Hematopoietic multipotent progenitor cell (in vitro differentiated cells): ENCODE data around the gene UGCG. TPM values are rescaled to one million over a fixed set of nuclear protein-coding genes. Genes with fewer than 3 reads are reported as not detected.
A peak's percentile ranks its signal among the peaks of the same experiment; 100 is the strongest.
"Not testable (repeated sequence)": the region's sequence is repeated elsewhere in the genome, so short reads cannot be mapped to it uniquely, and the experiment has no call there.

Source experiments
- DNase-seq, 3 donors: peaks; one replicate each; pipeline ENCODE4 v3.0.0-alpha.2; 2011 to 2015; ENCODE audit warnings: low read depth in 2 of 3, low spot score in 2 of 3
- total RNA-seq: library from RNA; depleted of rRNA; stranded (reverse); fragments of >200 nt; gene quantifications from one replicate; pipeline ENCODE4 v1.2.3, GENCODE V29; 2012

UGCG gene
- total RNA-seq, 1 donor, result 3.0 TPM

GRCh38 chr9:111917201-111917600, 20.6 kb downstream of the UGCG start:
- no peak for DNase-seq

DNA sequence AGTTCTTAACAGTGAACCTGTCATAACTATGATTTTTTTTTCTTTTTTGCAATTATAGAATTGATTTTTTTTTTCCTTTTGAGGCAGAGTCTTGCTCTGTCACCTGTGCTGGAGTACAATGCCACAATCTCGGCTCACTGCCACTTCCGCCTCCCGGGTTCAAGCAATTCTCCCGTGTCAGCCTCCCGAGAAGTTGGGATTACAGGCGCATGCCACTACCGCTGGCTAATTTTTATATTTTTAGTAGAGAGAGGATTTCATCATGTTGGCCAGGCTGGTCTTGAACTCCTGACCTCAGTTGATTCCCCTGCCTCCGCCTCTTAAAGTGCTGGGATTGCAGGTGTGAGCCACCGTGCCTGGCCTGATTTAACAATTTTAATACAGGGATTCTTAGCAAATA, 21.4 kb downstream of the UGCG start:
- no peak for DNase-seq

DNA sequence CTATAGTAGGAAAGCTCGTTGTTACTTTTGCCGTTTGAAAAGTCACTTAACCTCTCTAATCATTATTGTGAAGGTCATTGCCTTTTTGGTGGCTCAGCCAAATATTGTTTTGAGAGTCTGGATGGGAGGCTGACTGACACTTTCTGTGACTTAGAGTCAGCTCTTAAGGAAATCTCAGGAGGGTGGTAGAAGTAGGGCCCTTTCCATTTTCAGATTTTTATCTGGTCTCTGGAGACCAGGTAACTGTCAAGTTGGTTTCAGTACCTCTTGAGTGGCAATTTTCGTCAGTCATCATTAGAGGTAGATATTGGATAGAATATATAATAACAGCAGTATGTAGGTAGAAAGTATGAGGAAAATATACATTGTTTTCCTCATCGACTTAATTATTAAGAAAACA, 23.3 kb downstream of the UGCG start:
- no peak for DNase-seq

GRCh38 chr9:111920531-111920930, 23.9 kb downstream of the UGCG start:
- no peak for DNase-seq

DNA sequence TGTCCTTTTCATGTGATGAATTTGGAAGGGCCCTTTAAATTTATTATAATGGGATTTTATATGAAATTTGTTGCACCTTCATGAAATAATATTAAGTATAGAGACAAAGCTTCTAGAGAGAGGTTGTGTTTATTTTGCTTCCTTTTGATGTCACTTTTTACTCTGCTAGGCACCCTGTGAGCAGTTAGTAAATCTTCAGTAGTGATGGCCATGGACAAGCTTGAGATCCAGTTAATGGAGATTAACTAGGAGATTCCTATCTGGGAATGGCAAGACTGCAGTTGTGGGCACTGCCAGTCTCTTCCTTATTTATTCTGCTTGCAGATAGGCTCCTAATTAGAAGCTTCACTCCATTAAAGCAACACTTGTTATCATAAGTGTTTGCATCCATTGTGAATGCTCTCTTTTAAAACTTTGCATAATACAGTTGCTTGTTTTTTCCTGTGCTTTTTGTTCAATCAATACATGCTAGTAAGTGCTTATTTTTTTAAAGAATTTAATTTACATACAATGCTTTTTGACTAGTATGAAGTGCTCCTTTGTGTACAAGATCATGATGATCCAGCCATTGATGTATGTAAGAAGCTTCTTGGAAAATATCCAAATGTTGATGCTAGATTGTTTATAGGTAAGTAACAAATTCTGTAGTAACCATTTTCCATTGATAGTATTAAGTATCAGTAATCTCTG, 25.9 kb downstream of the UGCG start:
- DNase-seq, result no peak

- no peak for DNase-seq
Measured at GRCh38 chr9:111924281-111924680, 27.7 kb downstream of the UGCG start.

DNA sequence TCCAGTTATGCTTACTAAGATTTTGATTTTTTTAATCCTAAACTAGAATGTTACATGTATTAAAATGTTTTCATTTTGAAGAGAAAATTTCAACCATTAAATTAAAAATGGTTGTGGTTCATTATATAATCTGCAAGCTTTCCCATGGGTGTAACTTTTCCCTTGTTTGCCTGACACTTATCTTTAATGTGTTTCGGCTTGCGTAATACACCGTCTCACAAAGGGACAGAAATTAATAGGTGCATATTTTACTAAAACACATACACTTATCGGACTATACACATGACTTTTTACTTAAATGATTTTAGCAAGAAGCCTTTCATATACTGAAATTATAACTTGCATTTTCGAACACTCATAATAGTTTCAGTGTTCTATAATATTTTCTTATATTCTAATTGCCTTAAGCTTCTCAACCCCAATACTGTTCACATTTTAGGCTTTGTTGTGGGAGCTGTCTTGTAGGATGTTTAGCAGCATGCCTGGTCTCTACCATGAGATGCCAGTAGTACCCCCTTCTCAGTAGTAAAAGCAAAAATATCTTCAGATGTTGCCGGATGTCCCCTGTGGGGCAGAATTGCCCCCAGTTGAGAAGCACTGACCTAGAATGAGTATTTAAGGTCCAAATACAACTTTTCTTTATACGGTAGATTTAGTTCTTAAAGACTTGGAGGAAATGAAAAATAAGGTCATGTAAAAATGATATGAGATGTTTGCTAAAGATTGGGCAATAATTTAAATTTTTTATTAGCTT, 28.6 kb downstream of the UGCG start:
- DNase-seq, result no peak

- DNase-seq, result no peak
Measured at GRCh38 chr9:111925784-111926183, 29.2 kb downstream of the UGCG start.

DNA sequence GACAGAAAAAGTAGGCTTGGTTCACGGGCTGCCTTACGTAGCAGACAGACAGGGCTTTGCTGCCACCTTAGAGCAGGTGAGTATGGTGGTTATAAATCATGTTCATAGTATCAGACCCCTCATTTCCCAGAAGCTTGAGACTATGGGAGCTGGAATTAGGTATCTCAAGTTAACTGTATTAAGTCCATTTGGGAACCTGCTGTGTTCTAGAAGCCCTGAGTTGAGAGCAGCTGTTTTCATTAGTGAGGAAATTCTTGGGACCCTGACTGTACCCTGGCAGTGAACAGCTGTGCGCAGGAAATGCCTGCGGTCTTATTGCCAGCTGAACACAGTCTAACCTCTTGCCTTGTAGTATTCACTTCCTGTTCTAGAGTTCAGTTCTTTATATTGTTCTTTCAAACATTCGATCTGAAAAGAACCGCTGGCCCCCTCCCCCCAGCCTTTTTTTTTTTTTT, 29.8 kb downstream of the UGCG start:
- DNase-seq, result peak; percentile 41 to 89 (median 67)

- DNase-seq, result no peak
Measured at GRCh38 chr9:111928359-111928720, 31.7 kb downstream of the UGCG start.

DNA sequence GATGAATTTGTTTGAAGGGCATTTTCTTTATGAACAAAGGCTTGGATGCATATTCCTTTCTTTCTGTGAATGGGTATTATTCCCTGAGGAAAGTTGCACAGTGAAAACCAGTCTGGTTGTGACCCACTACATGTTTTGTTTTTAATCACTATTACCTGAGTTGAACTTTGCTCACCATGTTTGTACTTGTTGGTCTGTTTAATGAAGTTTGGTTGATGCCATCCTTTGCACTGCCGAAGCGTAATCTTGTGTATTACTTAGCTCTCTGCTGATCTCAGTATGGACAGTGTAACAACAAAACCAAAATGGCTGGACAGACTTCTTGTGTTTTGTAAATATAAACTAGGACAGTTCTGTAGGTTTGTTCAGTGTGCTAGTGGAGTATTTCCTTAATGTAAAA, 38.1 kb downstream of the UGCG start:
- DNase-seq, result no peak

DNA sequence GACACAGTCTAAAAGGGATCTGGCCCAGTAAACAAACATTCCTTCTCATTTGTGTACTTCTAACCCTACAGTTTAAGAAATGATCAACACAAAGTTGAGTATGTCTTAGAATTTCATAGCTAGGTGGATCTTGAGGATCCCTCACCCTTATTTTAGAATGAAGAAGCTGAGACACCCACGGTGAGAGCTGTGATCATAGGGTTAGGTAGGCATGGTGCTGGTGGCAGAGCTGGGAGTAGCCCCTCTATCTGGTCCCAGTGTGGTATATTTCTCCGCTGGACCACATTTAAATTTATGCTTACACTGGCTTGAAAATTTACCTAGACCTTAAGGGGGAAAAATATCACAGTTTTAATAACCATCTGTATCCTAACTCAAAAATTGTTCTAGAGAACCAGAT, 39.8 kb downstream of the UGCG start:
- no peak for DNase-seq

- no peak for DNase-seq
Measured at GRCh38 chr9:111937301-111937700, 40.7 kb downstream of the UGCG start.

DNA sequence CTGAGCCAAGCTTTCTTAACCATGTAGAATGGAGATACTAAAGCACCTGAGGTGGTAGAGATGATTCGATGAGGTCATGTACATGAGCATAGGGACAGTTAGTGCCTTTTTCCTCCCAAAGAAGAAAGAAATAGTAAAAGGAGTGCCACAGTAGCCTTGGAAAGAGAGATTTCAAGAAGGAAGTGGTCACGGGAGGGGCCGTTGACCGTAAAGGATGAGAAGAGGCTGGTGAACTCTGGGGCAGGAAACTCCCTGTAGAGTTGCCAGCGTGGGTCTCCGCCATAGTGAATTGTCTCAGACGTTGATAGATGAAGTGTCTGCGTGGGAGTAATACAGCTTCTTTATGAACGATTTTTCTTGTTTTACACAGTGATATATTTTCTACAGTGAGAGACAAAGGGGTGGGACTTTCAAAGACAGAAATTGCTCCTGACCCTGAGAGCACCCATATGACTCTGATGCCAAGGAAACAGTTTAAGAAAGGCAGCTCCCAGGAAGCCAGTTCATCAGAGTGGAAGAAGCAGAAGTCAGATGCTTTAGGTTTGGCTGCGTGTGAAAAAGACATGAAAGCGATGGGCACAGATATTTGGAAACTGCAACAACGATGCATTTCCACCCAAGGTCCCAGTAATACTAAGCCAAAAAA, 41.3 kb downstream of the UGCG start:
- DNase-seq, result peak; percentile 18 to 51 (median 19)

DNA sequence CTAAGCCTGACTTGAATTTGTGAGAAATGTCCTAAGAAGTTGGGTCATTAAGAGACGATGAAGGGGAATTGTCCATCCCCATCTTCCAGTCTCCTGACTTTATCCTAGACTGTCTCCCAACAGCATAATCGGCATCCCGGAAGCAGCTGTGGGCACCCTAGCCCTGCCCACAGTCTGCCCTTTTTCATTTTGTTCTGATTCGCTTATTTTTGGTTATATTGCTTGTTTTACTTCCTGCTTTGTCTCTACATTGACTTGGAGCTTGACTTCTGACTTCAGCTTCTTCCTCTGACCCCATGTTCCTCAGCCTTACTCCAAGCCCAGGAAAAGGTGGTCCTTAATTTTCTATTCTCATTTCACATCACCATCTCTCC, 41.8 kb downstream of the UGCG start:
- no peak for DNase-seq

DNA sequence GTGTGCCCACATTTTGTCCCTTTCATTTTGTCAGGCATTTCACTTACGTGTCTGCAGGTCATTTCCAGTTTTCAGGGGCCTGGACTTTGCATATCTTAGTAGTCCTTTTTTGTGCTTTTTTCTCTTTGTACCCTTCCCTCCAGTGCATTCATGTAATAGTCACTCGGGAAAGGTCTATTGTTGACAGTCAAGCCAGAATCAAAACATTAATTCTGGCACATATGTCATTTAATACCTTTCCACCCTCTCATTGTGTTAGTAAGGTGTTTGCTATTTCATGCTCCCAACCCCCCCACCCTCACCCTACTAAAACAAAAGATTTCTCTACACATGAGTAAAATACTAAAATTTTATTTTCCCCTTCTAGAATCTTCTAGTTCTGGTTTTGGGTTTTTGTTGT, 42.7 kb downstream of the UGCG start:
- DNase-seq, result no peak

DNA sequence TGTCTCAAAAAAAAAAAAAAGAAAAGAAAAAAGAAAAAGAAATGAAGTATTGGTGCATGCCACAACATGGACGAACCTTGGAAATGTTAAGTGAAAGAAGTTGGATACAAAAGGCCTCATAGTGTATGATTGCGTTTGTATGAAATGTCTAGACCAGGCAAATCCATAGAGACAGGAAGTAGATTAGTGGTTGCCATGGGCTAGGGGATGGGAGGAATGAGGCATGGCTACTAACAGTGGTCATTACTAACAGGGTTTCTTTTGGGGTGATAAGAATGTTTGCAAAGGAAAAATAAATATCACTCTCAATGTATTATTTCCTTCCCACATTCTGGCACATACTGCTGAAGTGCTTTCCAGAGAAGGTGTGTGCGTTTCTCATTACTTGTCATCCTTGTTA, 44.1 kb downstream of the UGCG start:
- no peak for DNase-seq

DNA sequence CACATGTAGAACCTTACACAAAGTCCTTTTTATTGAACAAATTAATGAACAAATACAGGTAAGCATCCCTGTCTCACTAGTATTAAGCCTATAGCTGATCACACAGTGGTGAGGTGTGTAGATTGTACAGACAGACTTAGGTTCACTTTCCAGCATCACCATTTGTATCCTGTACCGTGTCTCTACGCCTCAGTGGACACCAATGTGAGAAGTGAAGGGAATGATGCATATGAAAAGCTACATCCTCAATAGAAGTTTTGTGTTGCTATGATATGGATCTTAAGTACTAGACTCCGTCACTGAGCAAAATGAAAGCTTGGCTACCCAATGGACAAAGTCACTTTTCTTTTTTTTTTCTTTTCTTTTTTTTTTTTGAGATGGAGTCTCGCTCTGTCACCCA, 46.6 kb downstream of the UGCG start:
- no peak for DNase-seq

DNA sequence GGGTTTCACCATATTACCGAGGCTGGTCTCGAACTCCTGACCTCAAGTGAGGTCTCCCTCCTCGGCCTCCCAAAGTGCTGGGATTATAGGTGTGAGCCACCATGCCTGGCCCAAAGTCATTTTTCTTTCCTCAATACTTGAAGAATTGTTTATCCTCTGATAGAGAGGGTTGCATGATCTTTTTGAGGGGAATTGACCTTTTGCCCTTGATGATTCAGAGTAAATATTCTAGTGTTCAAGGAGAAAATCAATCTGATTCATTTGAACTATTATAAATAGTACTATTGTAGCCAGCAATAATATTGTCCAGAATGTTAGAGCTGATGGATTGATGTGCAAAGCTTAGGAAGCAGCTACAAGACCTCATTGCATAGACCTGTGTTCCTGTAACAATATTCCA, 47.1 kb downstream of the UGCG start:
- no peak for DNase-seq

DNA sequence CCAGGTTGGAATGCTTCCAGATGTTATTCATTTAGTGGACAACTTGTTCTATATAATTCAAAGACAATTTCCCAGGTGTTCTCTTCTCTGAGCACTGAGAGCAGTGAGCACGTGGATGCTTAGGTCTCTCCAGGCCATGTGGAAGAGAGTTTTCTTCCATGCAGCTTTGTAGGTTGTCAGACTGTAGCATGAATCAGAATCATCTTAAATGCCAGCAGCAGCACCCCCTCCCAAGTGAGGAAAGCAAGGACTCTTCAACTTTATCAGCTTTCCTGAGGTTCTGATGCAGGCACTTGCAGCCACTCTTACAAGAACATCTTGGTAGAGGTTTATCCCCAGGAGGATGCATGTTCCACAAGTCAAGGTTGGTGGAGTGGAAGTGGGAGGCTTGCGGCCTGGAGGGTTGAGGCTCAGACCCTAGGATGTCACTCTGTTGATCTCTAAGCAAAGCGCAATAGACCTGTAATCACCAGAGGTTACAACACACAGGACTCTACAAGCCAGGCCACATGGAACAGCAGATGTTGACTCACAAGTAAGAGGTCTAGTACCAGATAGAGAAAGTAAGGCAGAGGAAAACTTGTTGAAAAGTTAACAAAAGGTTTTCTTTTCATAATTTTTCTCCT, 47.7 kb downstream of the UGCG start:
- DNase-seq, result no peak

GRCh38 chr9:111945216-111945615, 48.6 kb downstream of the UGCG start:
- DNase-seq, result peak in 1 of 3 donors; percentile 45

DNA sequence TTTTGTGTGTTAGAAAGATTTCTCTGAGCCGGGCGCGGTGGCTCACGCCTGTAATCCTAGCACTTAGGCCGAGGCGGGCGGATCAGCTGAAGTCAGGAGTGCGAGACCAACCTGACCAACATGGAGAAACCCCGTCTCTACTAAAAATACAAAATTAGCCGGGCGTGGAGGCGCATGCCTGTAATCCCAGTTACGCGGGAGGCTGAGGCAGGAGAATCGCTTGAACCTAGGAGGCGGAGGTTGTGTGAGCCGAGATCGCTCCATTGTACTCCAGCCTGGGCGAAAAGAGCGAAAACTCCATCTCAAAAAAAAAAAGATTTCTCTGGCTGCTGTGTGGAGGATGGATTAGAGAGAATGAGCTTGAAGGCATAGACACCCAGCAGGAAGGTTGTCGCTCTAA, 51.5 kb downstream of the UGCG start:
- DNase-seq, result not testable (repeated sequence)
